ENCODE measurements around the gene MDFIC2. TPM values are rescaled to one million over a fixed set of nuclear protein-coding genes. Genes with fewer than 3 reads are reported as not detected.

Gene MDFIC2
- total and polyA plus RNA-seq, 2 donors (not counting 3 experiments of a cell fraction or from before 2014, with no cell fraction given) = not detected

GRCh38 chr3:70272798-70273197 is 39.6 kb downstream of the MDFIC2 start:
- dilution Hi-C loops (cut with MboI; ENCODE audit: extremely low pct_ligation_motif_present, low sequenced_read_pairs) (no loop called here), intact Hi-C loops (cut with micrococcal nuclease) (no loop called here)
- POLR2A ChIA-PET = no interaction called here
- Histone ChIP-seq H3K4me1 (ENCODE audit: control insufficient read depth, extremely low read depth, insufficient read depth, low read length) (no peaks in the 10 kb centered on the region), H3K9me3 (replicated peaks; ENCODE audit: control insufficient read depth, insufficient read depth, low read length) (no peaks in the 10 kb centered on the region), H3K9me1 (replicated peaks; ENCODE audit: control insufficient read depth, extremely low read depth, insufficient read depth, low read length) (no peaks in the 10 kb centered on the region), H3K9ac (replicated peaks; ENCODE audit: extremely low read depth, insufficient read depth, low read length) (no peak overlapping the region), H3K27ac (ENCODE audit: insufficient read depth, low read depth, low read length) (no peak overlapping the region), H3K79me2 (ENCODE audit: control insufficient read depth, insufficient read depth, low read length) (no peaks in the 10 kb centered on the region), H3K4me3 (replicated peaks in 1 of 3; ENCODE audit: insufficient read depth in 1 of 3, low read depth in 1 of 3, low read length in 3 of 3) (no peak overlapping the region), H3K36me3 (ENCODE audit: control insufficient read depth in 2 of 2, extremely low read depth in 1 of 2, insufficient read depth in 2 of 2, low read length in 2 of 2) (no peaks in the 10 kb centered on the region), H3K4me2 (ENCODE audit: insufficient read depth, low read length) (no peak overlapping the region), H3K27me3 (ENCODE audit: control insufficient read depth in 2 of 2, insufficient read depth in 2 of 2, low read length in 2 of 2) (no peaks in the 10 kb centered on the region), H4K20me1 (replicated peaks; ENCODE audit: control insufficient read depth, extremely low read depth, insufficient read depth, low read length) (no peaks in the 10 kb centered on the region), H2AFZ (ENCODE audit: low read depth, low read length) (no peak overlapping the region)
- no TSS peak for BruUV-seq (replicated peaks)
- CTCF ChIA-PET = no interaction called here
- FAIRE-seq (no peak), DNase-seq (ENCODE audit: low read depth, low spot score) (no peak)
- TF ChIP-seq POLR2A (IDR thresholded peaks at IDR 0.05; ENCODE audit: low read depth, low read length) (no peak), GATA2 (IDR thresholded peaks at IDR 0.05; ENCODE audit: insufficient read depth, insufficient read length, low read depth, low read length) (no peak), JUN (IDR thresholded peaks at IDR 0.05; ENCODE audit: borderline replicate concordance, insufficient read depth, insufficient read length, low read depth) (no peak)
- TF ChIP-seq, protein P1, sequence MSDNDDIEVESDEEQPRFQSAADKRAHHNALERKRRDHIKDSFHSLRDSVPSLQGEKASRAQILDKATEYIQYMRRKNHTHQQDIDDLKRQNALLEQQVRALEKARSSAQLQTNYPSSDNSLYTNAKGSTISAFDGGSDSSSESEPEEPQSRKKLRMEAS (IDR thresholded peaks at IDR 0.05; ENCODE audit: insufficient read depth, insufficient read length) = no peak

- Histone ChIP-seq H2AFZ (ENCODE audit: low read depth, low read length) (peak overlapping the region; percentile 39), H3K36me3 (ENCODE audit: control insufficient read depth in 2 of 2, extremely low read depth in 1 of 2, insufficient read depth in 2 of 2, low read length in 2 of 2) (no peaks in the 10 kb centered on the region), H3K9me3 (replicated peaks; ENCODE audit: control insufficient read depth, insufficient read depth, low read length) (no peaks in the 10 kb centered on the region), H3K4me2 (ENCODE audit: insufficient read depth, low read length) (no peak overlapping the region), H3K27me3 (ENCODE audit: control insufficient read depth in 2 of 2, insufficient read depth in 2 of 2, low read length in 2 of 2) (no peaks in the 10 kb centered on the region), H3K4me1 (ENCODE audit: control insufficient read depth, extremely low read depth, insufficient read depth, low read length) (peaks cover 16% of the 10 kb centered on the region), H3K9me1 (replicated peaks; ENCODE audit: control insufficient read depth, extremely low read depth, insufficient read depth, low read length) (no peaks in the 10 kb centered on the region), H3K4me3 (replicated peaks in 1 of 3; ENCODE audit: insufficient read depth in 1 of 3, low read depth in 1 of 3, low read length in 3 of 3) (no peak overlapping the region), H3K79me2 (ENCODE audit: control insufficient read depth, insufficient read depth, low read length) (no peaks in the 10 kb centered on the region), H3K27ac (ENCODE audit: insufficient read depth, low read depth, low read length) (no peak overlapping the region), H3K9ac (replicated peaks; ENCODE audit: extremely low read depth, insufficient read depth, low read length) (no peak overlapping the region), H4K20me1 (replicated peaks; ENCODE audit: control insufficient read depth, extremely low read depth, insufficient read depth, low read length) (no peaks in the 10 kb centered on the region)
- DNase-seq (ENCODE audit: low read depth, low spot score) (peak; percentile 56), FAIRE-seq (peak; percentile 85)
- dilution Hi-C loops (cut with MboI; ENCODE audit: extremely low pct_ligation_motif_present, low sequenced_read_pairs) (no loop called here), intact Hi-C loops (cut with micrococcal nuclease) (no loop called here)
- no TSS peak for BruUV-seq (replicated peaks)
- ChIA-PET CTCF (no interaction called here), POLR2A (no interaction called here)
- TF ChIP-seq MYC (IDR thresholded peaks at IDR 0.05; ENCODE audit: low read depth, low read length) = no peak
- no peak for TF ChIP-seq POLR2AphosphoS5 (IDR thresholded peaks at IDR 0.05; ENCODE audit: insufficient read depth, low read depth, low read length)
- no peak for TF ChIP-seq POLR2A (IDR thresholded peaks at IDR 0.05; ENCODE audit: low read depth, low read length)
- TF ChIP-seq FOS (IDR thresholded peaks at IDR 0.05; ENCODE audit: borderline replicate concordance, insufficient read depth, low read length) = peak; percentile 42
- TF ChIP-seq EZH2 (IDR thresholded peaks at IDR 0.05; ENCODE audit: borderline replicate concordance, low read depth, low read length, severe bottlenecking) = no peak
- TF ChIP-seq, protein P2, sequence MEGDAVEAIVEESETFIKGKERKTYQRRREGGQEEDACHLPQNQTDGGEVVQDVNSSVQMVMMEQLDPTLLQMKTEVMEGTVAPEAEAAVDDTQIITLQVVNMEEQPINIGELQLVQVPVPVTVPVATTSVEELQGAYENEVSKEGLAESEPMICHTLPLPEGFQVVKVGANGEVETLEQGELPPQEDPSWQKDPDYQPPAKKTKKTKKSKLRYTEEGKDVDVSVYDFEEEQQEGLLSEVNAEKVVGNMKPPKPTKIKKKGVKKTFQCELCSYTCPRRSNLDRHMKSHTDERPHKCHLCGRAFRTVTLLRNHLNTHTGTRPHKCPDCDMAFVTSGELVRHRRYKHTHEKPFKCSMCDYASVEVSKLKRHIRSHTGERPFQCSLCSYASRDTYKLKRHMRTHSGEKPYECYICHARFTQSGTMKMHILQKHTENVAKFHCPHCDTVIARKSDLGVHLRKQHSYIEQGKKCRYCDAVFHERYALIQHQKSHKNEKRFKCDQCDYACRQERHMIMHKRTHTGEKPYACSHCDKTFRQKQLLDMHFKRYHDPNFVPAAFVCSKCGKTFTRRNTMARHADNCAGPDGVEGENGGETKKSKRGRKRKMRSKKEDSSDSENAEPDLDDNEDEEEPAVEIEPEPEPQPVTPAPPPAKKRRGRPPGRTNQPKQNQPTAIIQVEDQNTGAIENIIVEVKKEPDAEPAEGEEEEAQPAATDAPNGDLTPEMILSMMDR (IDR thresholded peaks at IDR 0.05; ENCODE audit: extremely low read depth in 1 of 2, insufficient read depth in 1 of 2, low read depth in 1 of 2, low read length in 2 of 2) = no peak
- no peak for TF ChIP-seq JUN (IDR thresholded peaks at IDR 0.05; ENCODE audit: borderline replicate concordance, insufficient read depth, insufficient read length, low read depth)
Measured at GRCh38 chr3:70264122-70264780, 48.2 kb downstream of the MDFIC2 start.
